Ishikawa (cell line): Measurements from ENCODE around the gene SPOCK1.

ENCODE experiments used
- CEBPB ChIP-seq: IDR thresholded peaks from 2 replicates; pipeline ENCODE4 v1.6.1; 2012
- CREB1 ChIP-seq: IDR thresholded peaks from 2 replicates; pipeline ENCODE4 v1.6.1; 2012; ENCODE audit warnings: low read depth
- EGR1 ChIP-seq: IDR thresholded peaks from 2 replicates; pipeline ENCODE4 v1.6.1; 2012
- EP300 ChIP-seq: IDR thresholded peaks from 2 replicates; pipeline ENCODE4 v1.6.1; 2012; ENCODE audit warnings: borderline replicate concordance
- FOXM1 ChIP-seq: IDR thresholded peaks from 2 replicates; pipeline ENCODE4 v1.6.1; 2012; ENCODE audit warnings: low read depth, borderline replicate concordance
- RAD21 ChIP-seq: IDR thresholded peaks from 2 replicates; pipeline ENCODE4 v1.6.1; 2012; ENCODE audit warnings: low read depth
- TAF1 ChIP-seq: IDR thresholded peaks from 2 replicates; pipeline ENCODE4 v1.6.1; 2012; ENCODE audit warnings: low read depth, mild to moderate bottlenecking
- TCF12 ChIP-seq: IDR thresholded peaks from 2 replicates; pipeline ENCODE4 v1.6.1; 2012; ENCODE audit warnings: low read depth
- YY1 ChIP-seq: IDR thresholded peaks from 2 replicates; pipeline ENCODE4 v1.6.1; 2012; ENCODE audit warnings: low read depth
- TF ChIP-seq, protein P1 (sequence below): IDR thresholded peaks from 2 replicates; pipeline ENCODE4 v1.6.1; 2012
- TF ChIP-seq, protein P2 (sequence below): IDR thresholded peaks from 2 replicates; pipeline ENCODE4 v1.6.1; 2012; ENCODE audit warnings: low read depth, mild to moderate bottlenecking
- TF ChIP-seq, protein P3 (sequence below): IDR thresholded peaks from 2 replicates; pipeline ENCODE4 v1.6.1; 2012

DNA sequence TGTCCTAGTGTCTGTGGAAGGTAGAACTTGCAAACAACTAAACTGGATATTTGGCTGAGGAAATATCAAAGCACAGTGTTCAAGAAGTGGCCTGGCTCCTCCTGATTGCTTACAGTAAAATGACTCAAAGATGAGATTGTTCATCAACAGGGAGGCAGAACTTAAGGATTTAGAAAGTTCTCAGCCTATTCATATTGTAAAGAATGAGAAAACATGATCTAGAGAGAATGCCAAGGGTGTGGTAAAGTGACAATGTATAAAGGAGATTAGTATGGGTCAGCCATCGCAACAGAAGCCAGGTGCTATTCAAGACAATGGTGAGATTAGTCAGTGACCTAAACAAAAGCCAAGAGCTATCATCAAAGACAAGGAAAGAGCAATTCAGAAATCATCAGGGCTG lies 372.3 kb downstream of the SPOCK1 start:
- TF ChIP-seq CREB1 (no peak), TCF12 (no peak), EP300 (no peak), CEBPB (no peak), TAF1 (no peak), FOXM1 (no peak), YY1 (no peak), RAD21 (no peak), EGR1 (no peak)
- TF ChIP-seq, protein P1, sequence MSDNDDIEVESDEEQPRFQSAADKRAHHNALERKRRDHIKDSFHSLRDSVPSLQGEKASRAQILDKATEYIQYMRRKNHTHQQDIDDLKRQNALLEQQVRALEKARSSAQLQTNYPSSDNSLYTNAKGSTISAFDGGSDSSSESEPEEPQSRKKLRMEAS = no peak
- TF ChIP-seq, protein P2, sequence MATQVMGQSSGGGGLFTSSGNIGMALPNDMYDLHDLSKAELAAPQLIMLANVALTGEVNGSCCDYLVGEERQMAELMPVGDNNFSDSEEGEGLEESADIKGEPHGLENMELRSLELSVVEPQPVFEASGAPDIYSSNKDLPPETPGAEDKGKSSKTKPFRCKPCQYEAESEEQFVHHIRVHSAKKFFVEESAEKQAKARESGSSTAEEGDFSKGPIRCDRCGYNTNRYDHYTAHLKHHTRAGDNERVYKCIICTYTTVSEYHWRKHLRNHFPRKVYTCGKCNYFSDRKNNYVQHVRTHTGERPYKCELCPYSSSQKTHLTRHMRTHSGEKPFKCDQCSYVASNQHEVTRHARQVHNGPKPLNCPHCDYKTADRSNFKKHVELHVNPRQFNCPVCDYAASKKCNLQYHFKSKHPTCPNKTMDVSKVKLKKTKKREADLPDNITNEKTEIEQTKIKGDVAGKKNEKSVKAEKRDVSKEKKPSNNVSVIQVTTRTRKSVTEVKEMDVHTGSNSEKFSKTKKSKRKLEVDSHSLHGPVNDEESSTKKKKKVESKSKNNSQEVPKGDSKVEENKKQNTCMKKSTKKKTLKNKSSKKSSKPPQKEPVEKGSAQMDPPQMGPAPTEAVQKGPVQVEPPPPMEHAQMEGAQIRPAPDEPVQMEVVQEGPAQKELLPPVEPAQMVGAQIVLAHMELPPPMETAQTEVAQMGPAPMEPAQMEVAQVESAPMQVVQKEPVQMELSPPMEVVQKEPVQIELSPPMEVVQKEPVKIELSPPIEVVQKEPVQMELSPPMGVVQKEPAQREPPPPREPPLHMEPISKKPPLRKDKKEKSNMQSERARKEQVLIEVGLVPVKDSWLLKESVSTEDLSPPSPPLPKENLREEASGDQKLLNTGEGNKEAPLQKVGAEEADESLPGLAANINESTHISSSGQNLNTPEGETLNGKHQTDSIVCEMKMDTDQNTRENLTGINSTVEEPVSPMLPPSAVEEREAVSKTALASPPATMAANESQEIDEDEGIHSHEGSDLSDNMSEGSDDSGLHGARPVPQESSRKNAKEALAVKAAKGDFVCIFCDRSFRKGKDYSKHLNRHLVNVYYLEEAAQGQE = no peak
- TF ChIP-seq, protein P3, sequence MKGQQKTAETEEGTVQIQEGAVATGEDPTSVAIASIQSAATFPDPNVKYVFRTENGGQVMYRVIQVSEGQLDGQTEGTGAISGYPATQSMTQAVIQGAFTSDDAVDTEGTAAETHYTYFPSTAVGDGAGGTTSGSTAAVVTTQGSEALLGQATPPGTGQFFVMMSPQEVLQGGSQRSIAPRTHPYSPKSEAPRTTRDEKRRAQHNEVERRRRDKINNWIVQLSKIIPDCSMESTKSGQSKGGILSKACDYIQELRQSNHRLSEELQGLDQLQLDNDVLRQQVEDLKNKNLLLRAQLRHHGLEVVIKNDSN = no peak
